NCI-H1417 treated with DMSO at 0.1 percent for 48 hours (cell line): ENCODE measurements around the gene RNF144A.

Experiments used
- DNase-seq: peaks from one replicate; lab custom pipeline; 2025; lab: John Stamatoyannopoulos, UW

The RNF144A gene

GRCh38 chr2:6908291-6908690, 8.9 kb upstream of the RNF144A start:
- DNase-seq: no peak

GRCh38 chr2:6909431-6910385, 7.5 kb upstream of the RNF144A start:
- DNase-seq: no peak

GRCh38 chr2:6911721-6912120, 5.5 kb upstream of the RNF144A start:
- no peak for DNase-seq

GRCh38 chr2:6913415-6914157, 3.6 kb upstream of the RNF144A start:
- DNase-seq: no peak

GRCh38 chr2:6914828-6915227, 2.4 kb upstream of the RNF144A start:
- no peak for DNase-seq

GRCh38 chr2:6915399-6915798, 1.8 kb upstream of the RNF144A start:
- no peak for DNase-seq

GRCh38 chr2:6916224-6916623, 988 bp upstream of the RNF144A start:
- no peak for DNase-seq

- no peak for DNase-seq
These were observed 509 bp upstream of the RNF144A start for GRCh38 chr2:6916736-6917070.

- no peak for DNase-seq
These were observed 679 bp downstream of the RNF144A start for GRCh38 chr2:6917761-6918421.

GRCh38 chr2:6919901-6920742, 2.9 kb downstream of the RNF144A start:
- no peak for DNase-seq

GRCh38 chr2:6920743-6921064, 3.5 kb downstream of the RNF144A start:
- DNase-seq: no peak

- DNase-seq: no peak
These were observed 4.2 kb downstream of the RNF144A start for GRCh38 chr2:6921321-6921922.

GRCh38 chr2:6922201-6922656, 5.0 kb downstream of the RNF144A start:
- DNase-seq: no peak

GRCh38 chr2:6923319-6923718, 6.1 kb downstream of the RNF144A start:
- DNase-seq: no peak

- no peak for DNase-seq
These were observed 7.1 kb downstream of the RNF144A start for GRCh38 chr2:6924101-6924923.

GRCh38 chr2:6924924-6925409, 7.8 kb downstream of the RNF144A start:
- no peak for DNase-seq

GRCh38 chr2:6926071-6926732, 9.0 kb downstream of the RNF144A start:
- no peak for DNase-seq

- DNase-seq: no peak
These were observed 10.0 kb downstream of the RNF144A start for GRCh38 chr2:6927186-6927585.

GRCh38 chr2:6927753-6928152, 10.5 kb downstream of the RNF144A start:
- no peak for DNase-seq

GRCh38 chr2:6928452-6928851, 11.2 kb downstream of the RNF144A start:
- no peak for DNase-seq
